Measurements from ENCODE around the gene ZBP1. TPM values are rescaled to one million over a fixed set of nuclear protein-coding genes. Genes with fewer than 3 reads are reported as not detected.

The ZBP1 gene
- total and polyA plus RNA-seq, 11 donors: 0.15 to 1.7 (median 0.31) TPM; not detected in 6

DNA sequence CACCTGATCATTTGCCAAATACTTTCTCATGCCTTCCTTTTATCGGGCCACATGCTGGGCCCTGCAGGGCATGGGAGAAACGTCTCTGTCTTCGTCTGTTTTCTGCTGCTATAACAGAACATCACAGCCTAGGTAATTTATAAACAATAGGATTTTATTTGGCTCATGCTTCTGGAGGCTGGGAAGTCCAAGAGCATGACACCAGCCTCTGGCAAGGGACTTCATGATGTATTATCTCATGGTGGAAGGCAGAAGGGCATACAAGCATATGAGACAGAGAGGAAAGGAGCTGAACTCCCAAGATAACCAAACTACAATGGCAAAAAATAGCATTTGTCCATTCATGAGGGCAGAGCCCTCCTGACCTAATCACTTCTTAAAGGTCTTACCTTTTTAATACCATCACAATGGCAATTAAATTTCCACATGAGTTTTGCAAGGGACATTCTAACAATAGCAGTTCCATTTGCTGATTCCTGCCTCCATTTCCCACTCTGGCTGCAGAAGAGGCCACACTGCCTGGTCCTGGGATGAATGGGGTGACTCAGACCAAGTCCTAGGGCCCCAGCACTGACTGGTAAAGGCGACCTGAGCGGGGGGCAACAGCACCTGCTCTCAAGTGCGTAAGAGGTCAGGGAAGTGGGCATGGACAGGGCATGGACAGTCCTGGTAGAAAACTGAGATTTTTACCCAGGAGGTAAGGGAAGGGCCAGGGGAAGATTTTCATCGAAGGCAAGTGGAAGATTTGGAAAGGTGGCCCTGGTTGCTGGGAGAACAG is 5.1 kb upstream of the ZBP1 start:
- intact Hi-C loops (cut with DNase I): loop anchor here in 1 of 10 donors (10.0 kb wide), 1 partner anchor 559 kb away; no protein-coding TSS in a partner anchor

DNA sequence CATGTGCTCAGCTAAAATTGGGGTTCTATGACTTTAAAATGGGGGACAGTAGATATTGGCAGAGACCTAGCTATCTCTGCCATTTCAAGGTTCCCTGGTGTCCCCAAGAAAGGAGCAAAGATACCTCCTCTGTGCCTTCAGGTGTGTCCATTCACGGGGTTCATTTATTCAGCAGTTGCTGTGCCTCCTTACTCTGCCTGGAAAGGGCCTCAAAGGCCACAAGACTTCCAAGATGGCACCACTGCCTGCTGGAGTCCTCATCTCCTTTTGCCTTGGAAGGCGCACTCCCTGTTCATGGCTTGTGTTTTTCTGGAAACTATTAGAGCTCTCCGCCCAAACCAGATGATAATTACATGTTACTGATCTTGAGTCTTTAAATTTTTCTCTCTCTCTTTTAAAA is 3.9 kb upstream of the ZBP1 start:
- Histone ChIP-seq H3K27ac (no peak overlapping the region), H3K9me3 (peaks cover 0 to 14% (median 5%) of the 10 kb centered on the region in 12 donors), H3K4me1 (peaks cover 0 to 50% (median 11%) of the 10 kb centered on the region in 12 donors), H3K4me3 (no peak overlapping the region), H3K36me3 (no peaks in the 10 kb centered on the region), H3K27me3 (peaks cover 0 to 15% (median 0%) of the 10 kb centered on the region in 9 donors)
- intact Hi-C loops (cut with DNase I): loop anchor here in 1 of 10 donors (10.0 kb wide), 1 partner anchor 561 kb away; no protein-coding TSS in a partner anchor
- WGBS, 4 donors: 93 to 96% (median 96%) methylated on average over 3 of the region's 3 CpGs
- no peak for ATAC-seq
- DNase-seq: no peak
- TF ChIP-seq, protein P1, sequence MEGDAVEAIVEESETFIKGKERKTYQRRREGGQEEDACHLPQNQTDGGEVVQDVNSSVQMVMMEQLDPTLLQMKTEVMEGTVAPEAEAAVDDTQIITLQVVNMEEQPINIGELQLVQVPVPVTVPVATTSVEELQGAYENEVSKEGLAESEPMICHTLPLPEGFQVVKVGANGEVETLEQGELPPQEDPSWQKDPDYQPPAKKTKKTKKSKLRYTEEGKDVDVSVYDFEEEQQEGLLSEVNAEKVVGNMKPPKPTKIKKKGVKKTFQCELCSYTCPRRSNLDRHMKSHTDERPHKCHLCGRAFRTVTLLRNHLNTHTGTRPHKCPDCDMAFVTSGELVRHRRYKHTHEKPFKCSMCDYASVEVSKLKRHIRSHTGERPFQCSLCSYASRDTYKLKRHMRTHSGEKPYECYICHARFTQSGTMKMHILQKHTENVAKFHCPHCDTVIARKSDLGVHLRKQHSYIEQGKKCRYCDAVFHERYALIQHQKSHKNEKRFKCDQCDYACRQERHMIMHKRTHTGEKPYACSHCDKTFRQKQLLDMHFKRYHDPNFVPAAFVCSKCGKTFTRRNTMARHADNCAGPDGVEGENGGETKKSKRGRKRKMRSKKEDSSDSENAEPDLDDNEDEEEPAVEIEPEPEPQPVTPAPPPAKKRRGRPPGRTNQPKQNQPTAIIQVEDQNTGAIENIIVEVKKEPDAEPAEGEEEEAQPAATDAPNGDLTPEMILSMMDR (IDR thresholded peaks at IDR 0.05): no peak
- no peak for TF ChIP-seq POLR2A (IDR thresholded peaks at IDR 0.05)

More for the DNA sequence above, 5.1 kb upstream of the ZBP1 start:
- no peak overlapping the region for H3K27ac ChIP-seq
- H3K27me3 ChIP-seq: peaks cover 0 to 15% (median 0%) of the 10 kb centered on the region in 9 donors
- H3K4me3 ChIP-seq: no peak overlapping the region
- H3K9me3 ChIP-seq: peaks cover 0 to 14% (median 5%) of the 10 kb centered on the region in 12 donors
- TF ChIP-seq POLR2A (IDR thresholded peaks at IDR 0.05): no peak
- TF ChIP-seq, protein P1 (IDR thresholded peaks at IDR 0.05): no peak
- ATAC-seq (no peak), DNase-seq (no peak)
- WGBS, 4 donors: 88 to 95% (median 92%) methylated on average over 7 of the region's 7 CpGs
- H3K4me1 ChIP-seq: peaks cover 0 to 50% (median 11%) of the 10 kb centered on the region in 12 donors
- H3K36me3 ChIP-seq: no peaks in the 10 kb centered on the region

DNA sequence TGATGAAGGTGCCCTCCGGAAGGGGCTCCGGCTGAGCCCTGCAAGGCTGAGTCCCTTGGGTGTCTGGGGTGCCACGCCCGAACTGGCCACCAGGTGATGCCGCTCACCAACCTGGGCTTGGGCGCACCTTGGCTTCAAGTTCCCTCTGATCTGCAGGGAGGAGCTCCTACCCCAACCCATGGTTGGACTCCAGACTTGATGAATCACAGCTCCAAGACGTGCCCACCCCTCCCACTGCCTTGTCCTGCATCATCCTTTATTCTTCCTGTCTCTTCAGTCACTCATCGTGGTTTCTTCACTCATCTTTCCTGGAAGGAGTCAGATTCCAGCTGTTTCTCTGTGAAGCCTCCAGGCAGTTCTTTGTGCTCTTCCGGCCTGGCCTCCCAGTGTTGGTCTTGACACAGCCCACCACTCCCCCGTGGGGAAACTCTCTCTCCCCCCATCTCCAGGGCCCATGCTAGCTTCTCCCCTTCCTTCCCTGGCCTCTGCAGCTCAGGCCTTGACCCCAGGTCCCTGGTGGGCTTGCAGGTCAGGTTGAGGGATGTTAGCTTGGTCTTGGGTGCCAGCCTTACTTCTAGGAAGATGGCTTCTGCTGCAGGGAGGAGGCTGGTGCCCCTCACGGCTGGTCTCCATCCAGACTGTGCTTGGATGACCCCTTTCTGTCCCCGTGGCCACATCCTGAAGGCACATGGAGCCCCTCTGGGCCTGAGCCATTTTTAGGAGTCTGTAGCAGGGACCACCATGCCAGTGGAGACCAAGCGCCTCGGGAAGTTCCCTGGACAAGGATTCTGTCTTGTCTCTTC is 2.6 kb upstream of the ZBP1 start:
- WGBS, 4 donors: 62 to 77% (median 64%) methylated on average over 14 of the region's 14 CpGs
- Histone ChIP-seq H3K27me3 (peaks cover 0 to 15% (median 0%) of the 10 kb centered on the region in 9 donors), H3K27ac (no peak overlapping the region), H3K9me3 (peaks cover 0 to 14% (median 5%) of the 10 kb centered on the region in 12 donors), H3K4me1 (peaks cover 0 to 50% (median 7%) of the 10 kb centered on the region in 12 donors), H3K36me3 (no peaks in the 10 kb centered on the region), H3K4me3 (no peak overlapping the region)
- intact Hi-C loops (cut with DNase I): loop anchor here in 1 of 10 donors (10.0 kb wide), 1 partner anchor 562 kb away; no protein-coding TSS in a partner anchor
- ATAC-seq (peak in 2 of 4 donors; percentile 69 to 74), DNase-seq (peak in 1 of 5 donors; percentile 43)
- TF ChIP-seq POLR2A (IDR thresholded peaks at IDR 0.05): no peak
- TF ChIP-seq, protein P1 (IDR thresholded peaks at IDR 0.05): peak; percentile 42 to 67 (median 61)
